ENCODE data around the gene NTRK1.

NTRK1 gene

GRCh38 chr1:156849151-156849496 lies 11.5 kb upstream of the NTRK1 start:
- TF ChIP-seq ZFX (IDR thresholded peaks at IDR 0.05; ENCODE audit: borderline replicate concordance) (no peak), CTCF (IDR thresholded peaks at IDR 0.05) (no peak; the same call in 1 of the 2 replicates)
- H3K27ac ChIP-seq, result no peak overlapping the region

GRCh38 chr1:156851779-156852417 lies 8.8 kb upstream of the NTRK1 start:
- no peak for TF ChIP-seq CTCF (IDR thresholded peaks at IDR 0.05)
- TF ChIP-seq ZFX (IDR thresholded peaks at IDR 0.05; ENCODE audit: borderline replicate concordance), result no peak
- no peak overlapping the region for H3K27ac ChIP-seq

GRCh38 chr1:156852418-156852874 lies 8.2 kb upstream of the NTRK1 start:
- no peak overlapping the region for H3K27ac ChIP-seq
- TF ChIP-seq ZFX (IDR thresholded peaks at IDR 0.05; ENCODE audit: borderline replicate concordance) (no peak), CTCF (IDR thresholded peaks at IDR 0.05) (no peak)

DNA sequence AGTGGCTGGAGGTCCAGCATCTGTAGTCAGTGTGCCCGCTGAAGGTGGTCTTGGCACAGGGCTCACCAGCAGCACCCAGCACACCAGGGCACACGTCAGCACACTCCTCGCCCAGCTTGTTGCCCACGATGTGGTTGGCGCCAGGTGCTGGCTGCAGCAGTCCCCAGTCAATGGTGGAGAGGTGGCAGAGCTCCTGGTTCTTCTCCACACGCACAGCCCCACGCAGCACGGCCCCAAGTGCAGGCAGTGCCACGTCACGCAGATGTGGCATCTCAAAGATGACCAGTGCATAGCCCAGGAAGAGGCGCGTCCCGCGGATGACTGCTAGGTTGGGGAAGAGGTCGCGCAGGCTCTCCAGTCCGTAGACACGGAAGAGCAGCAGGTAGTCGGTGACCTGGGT lies 6.9 kb upstream of the NTRK1 start:
- TF ChIP-seq ZFX (IDR thresholded peaks at IDR 0.05; ENCODE audit: borderline replicate concordance) (no peak), CTCF (IDR thresholded peaks at IDR 0.05) (no peak)
- no peak overlapping the region for H3K27ac ChIP-seq

GRCh38 chr1:156854634-156855033 lies 6.0 kb upstream of the NTRK1 start:
- no peak for TF ChIP-seq CTCF (IDR thresholded peaks at IDR 0.05)
- no peak for TF ChIP-seq ZFX (IDR thresholded peaks at IDR 0.05; ENCODE audit: borderline replicate concordance)
- H3K27ac ChIP-seq, result no peak overlapping the region

GRCh38 chr1:156856282-156856785 lies 4.3 kb upstream of the NTRK1 start:
- TF ChIP-seq ZFX (IDR thresholded peaks at IDR 0.05; ENCODE audit: borderline replicate concordance) (no peak), CTCF (IDR thresholded peaks at IDR 0.05) (no peak)
- H3K27ac ChIP-seq, result no peak overlapping the region

DNA sequence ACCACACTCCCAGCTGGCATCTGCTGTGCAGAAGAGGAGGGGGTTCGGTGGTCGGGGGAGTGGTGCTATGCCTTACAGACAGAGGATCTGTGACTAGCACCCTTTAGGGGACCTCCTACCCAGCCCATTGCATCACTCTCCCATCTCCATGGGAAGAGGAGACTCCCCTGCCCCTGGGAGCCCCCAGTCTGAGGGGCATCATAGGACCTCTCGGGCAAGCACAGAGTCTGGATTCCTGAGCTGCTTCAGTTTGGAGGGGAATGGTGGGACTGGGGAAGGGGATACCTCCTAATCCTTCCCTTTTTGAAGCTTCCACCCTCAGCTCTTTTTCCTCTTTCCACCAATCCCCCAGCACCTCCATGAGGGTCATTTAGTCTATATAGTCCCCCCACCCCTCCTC lies 3.1 kb upstream of the NTRK1 start:
- H3K27ac ChIP-seq, result no peak overlapping the region
- no peak for TF ChIP-seq ZFX (IDR thresholded peaks at IDR 0.05; ENCODE audit: borderline replicate concordance)
- no peak for TF ChIP-seq CTCF (IDR thresholded peaks at IDR 0.05)
